Stimulated activated CD4-positive, alpha-beta T cell treated with anti-CD3 and anti-CD28 coated beads, Interleukin-1b, Interleukin-23, amount 100 ng/mL, for 48 hours (primary cell): Measurements from ENCODE around the gene MANEAL.
"Not testable (repeated sequence)": the region's sequence is repeated elsewhere in the genome, so short reads cannot be mapped to it uniquely, and the experiment has no call there.

Source experiments
- DNase-seq: peaks from one replicate; pipeline ENCODE4 v3.0.0-alpha.2; 2020

Gene MANEAL, protein sequence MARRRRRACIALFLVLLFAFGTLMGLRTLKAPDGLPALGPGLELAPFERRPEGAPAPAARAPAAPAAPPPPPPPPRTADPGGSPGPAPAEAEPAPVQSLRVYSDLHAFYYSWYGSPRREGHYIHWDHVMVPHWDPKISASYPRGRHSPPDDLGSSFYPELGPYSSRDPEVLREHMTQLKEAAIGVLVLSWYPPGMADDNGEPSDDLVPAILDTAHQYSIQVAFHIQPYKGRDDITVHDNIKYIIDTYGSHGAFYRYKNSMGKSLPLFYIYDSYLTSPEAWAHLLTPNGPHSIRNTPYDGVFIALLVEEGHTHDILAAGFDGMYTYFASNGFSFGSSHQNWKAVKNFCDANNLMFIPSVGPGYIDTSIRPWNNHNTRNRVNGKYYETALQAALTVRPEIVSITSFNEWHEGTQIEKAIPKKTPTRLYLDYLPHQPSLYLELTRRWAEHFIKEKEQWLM

DNA sequence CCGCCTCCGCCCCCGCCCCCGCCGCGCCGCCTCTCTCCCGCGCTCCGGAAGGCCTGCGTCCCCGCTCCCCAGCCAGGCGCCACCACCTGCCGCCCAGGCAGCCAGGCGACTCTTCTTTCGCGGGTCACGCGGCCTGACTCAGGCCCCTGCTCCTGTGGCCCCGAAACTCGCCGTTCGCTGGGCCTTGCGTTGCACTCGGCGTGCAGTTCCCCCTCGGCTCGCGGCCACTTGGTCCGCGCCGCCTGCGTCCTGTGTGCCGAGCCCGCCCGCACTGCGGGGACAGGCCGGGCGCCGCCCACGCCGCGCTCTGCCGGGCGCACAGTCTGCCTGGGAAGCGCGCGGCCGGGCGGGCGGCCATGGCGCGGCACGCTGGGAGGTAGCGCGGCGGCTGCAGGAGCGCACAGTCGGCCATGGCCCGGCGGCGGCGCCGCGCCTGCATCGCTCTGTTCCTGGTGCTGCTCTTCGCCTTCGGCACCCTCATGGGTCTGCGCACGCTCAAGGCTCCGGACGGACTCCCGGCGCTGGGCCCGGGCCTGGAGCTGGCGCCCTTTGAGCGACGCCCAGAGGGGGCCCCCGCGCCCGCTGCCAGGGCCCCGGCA is at the start of gene MANEAL:
Gene MANEAL, plus strand, starts transcription at position 75 of the 599 bp plus-strand sequence. Its CDS starts 336 bp downstream, at position 411.
- peak; percentile 18 for DNase-seq

DNA sequence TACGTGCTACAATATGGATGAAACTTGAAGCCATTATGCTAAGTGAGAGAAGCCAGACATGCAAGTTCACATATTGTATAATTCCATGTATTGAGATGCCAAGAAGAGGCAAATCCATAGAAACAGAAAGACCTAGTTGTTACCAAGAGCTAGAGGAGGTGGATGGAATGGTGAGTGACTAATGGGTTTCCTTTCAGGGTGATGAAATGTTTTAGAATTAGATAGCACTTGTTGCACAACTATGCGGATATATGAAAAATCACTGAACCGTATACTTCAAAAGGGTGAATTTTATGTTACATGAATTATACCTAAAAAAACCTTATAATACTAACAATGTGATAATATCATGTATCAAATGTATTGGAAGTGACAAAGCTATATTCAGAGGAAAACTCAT is 46.8 kb upstream of the MANEAL start:
- DNase-seq: no peak

DNA sequence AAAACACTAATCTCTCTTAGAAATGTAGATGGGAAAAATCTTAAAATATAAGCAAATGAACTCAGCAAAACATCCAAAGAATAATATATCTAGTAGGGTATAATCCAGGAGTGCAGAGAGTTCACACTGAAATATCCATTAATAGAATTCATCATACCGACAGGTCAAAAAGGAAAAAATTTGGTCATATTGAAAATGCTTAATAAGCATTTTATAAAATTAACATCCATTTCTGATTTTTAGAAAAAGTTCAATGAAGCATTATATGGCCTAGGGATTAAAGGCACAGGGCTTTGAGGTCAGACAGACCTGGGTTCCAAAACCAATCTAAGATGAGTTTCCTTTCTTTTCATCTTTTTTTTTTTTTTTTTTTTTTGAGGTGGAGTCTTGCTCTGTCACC is 45.1 kb upstream of the MANEAL start:
- DNase-seq: no peak

DNA sequence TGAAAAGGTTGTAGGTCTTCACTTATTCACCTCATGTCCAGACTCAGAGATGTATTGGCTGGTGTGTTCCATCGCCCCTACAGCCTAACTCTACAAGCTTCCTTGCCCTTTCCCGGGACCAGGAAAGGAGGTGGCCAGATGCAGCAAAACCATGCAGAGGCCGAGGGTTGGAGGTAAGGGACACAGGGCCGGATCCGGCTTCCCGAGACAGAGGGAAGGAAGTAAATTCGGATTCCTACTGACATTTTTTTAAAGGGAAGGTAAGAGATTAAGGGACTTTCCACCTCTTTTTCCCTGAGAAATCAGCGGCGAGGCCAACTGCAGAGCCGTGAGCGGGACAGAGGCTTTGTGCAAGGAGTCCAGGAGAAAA is 41.4 kb upstream of the MANEAL start:
- no peak for DNase-seq

DNA sequence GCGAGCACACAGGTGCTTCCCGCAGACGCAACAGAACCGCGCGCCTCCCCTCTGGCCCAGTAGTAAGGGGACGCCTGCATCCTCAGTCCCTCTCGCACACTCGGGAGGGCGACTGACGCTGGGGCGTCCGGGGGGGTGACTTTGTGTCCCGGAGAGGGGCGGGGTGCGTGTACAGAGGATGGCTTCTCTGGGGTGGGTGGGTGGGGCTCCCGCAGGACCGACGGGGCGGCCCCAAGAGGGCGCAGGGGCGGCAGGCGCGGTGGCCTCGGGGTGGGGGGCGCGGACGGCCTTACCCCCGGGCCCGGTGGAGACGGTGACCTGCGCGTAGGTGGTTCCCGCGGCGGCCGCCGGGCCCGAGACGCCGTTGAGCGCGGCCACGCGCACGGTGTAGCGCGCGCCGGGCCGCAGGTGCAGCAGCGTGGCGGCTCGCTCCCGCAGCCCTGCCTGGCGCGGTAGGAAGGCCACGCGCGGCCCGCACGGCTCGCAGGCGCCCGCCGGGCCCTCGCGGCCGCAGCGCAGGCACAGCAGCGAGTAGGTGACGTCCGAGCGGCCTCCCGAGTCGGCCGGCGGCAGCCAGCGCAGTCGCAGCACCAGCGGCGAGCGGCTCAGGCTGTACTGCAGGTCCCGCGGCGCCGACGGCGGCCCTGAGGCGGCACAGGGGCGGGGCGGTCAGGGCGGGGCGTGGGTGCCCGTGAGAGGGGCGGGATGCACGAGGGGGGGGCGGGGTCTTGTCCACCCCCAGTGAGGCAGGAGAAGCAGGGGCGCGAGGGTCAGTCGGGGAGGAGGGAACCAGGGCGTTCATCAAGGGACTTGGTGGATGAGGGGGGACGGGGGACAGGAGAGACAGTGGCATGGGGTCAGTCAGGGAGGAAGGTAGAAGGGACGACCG is 40.8 kb upstream of the MANEAL start:
- DNase-seq: peak; percentile 33

DNA sequence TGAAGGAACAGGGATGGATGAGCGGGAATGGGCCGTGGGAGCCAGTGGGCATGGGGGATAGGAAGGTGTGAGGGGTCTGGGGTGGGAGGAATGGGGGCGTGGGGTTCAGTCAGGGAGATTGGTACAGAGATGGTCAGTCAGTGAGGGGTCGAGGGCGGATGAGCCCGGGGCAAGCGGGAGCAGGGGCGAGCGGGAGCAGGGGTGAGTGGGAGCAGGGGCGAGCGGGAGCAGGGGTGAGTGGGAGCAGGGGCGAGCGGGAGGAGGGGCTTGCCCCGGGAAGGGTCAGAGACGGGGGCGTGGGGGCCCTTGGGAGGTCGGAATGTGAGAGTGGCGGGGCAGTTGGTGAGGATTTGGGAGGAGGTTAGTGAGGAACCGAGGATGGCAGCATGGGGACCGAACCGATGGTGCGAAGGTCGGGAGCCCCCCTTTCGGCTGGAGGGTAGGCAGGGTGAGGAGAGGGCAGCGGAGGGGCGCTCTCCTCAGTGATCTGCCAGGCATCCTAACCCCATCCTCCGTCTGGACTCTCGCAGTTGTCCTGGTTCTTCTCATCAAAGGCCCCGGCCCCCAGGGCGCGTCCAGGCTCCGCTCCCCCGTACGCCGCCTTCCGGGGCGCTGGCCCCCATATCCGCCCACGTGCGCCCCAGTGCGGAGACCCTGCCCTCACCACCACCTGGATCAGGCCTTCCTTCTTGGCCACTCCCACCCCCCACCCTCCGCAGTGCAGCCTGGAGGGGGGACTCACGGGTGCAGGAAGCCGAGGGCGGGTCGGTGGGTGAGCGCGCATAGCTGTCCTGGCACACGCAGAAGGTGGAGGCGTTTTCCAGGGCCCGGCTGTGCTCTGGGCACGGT is 40.0 kb upstream of the MANEAL start:
- DNase-seq: no peak

DNA sequence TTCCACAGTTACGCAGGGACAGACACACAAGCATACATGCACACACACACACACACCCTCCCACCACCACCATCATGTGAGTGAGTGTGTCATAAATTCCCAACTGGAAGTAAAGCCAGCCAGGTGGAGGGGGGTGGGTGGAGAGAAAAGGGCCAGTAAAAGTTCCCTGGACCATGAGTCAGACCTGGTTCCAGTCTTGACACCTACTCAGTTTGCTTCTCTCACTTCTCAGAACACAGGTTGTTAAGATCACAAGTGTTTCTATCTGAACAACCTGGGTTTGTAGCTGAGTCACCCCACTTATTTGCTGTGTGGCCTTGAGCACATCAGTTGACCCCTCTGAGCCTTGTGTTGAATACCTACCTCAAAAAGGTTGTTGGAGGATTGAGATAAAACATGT is 38.4 kb upstream of the MANEAL start:
- DNase-seq: peak; percentile 50

DNA sequence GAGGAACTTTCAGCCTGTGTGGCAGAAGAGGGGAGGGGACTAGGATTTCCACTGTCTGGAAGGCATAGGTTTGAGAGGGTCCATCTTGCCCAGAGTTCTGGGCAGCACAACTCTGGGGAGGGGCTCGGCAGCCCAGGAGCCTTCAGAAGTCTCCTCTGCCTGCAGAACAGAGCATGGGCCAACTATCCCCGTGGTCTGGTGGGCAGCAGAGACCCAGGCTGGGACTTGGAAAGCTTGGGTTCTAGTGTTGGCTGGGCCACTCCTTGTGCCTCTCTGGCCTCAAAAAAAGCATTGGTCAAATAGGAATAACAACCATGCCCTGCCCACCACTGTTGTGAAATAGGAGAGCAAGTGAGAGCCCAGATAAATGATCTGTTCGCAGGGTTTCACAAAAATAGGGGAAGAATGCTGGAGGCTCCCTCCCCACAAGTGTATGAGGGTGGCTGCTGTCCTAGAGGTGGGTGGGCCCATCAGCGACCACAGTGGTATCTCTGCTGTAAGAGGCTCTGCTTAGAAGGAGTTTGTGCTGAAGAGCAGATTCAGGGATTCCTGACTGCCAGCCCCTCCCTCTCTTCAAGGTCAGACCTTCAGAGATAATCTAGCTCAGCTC is 37.6 kb upstream of the MANEAL start:
- DNase-seq: no peak

DNA sequence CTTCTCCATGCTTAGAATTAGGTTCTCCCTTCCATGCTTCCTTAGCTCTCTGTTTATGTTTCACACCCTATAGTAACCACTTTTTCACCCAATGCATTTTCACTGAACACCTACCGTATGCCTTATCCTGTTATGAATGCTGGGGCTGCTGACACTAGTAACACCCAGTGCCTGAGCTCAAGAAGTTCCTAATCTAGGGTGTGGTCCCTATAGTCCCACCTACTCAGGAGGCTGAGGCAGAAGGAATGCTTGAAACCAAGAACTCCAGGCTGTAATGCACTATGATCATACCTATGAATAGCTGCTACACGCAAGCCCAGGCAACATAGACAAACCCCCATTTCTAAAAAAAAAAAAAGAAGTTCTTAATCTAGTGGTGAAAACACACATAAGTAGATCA is 34.2 kb upstream of the MANEAL start:
- DNase-seq: no peak

DNA sequence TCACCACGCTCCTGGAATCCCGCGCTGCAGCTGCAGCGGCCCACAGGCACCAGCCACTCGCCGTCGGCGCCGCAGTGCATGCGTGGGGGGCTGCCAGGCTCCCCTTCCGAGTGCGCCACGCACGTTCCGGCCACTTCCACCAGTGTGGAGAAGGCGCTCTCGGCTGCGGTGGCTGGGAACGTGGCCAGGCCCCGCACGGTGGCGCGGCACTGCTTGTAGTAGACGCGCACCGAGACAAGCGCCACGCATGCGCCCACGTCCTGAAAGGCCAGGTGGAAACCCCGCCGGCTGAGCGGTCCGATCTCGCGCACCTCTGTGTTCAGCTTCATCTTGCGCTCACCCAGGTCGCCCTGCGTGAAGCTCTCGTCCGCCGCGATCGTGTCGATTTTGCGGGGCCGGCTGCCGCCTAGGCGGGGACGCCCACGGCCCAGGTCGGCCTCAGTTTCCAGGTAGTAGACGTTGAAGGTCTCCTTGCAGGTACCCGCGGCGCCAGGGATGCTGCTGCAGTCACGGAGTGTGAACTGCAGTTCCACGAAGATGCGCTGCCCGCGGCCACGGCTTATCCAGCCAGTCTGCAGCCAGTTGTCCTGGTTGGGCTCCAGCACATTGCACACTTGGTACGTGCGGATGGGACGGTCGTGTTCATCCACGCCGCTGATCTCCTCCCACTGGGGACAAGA is 32.1 kb upstream of the MANEAL start:
- no peak for DNase-seq

DNA sequence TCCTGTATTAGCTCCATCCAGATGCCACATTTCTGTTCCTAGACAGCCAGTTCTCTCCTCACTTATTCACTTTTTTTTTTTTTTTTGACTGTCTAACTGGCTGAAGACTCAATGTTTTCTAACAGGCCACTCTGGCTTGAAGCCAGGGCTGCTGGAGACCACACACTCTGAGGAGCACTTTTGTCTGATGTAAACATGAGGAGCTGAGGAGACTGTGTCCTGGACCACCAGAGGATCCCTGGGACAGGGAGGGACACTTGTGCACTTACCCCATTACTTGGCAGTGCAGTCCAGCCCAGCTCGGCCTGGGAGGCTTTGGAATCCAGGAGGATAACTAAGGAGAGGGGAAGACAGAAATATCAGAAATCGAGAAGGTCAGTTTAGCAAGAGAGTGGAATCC is 31.1 kb upstream of the MANEAL start:
- no peak for DNase-seq

DNA sequence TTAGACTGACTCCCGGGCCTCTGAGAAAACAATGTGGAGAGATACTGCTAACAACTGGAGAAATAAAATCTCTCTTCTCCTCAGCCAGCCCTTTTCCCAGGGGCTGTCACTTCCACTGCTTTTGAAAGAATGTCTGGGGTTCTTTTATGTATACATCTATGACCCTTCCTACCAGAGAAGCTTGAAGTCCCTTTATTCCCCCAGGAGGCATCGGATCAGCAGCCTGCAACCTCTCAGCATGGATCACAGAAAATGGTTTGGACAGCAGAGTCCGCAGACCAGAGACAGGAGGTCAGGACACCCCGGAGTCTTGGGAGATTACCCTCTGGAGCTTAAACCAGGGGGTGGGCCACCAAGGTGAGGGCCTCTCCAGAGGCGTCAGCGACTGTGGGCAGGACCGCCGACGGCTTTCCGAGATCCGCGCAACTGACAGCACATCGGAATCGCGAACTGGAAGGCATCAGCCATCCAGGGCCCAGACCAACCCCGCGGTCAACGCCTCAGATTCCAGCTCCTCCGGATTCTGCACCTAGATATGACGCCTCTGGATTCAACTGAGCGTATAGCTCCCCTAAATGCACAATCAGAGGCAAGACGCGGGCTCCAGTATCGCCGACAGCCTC is 29.7 kb upstream of the MANEAL start:
- no peak for DNase-seq

DNA sequence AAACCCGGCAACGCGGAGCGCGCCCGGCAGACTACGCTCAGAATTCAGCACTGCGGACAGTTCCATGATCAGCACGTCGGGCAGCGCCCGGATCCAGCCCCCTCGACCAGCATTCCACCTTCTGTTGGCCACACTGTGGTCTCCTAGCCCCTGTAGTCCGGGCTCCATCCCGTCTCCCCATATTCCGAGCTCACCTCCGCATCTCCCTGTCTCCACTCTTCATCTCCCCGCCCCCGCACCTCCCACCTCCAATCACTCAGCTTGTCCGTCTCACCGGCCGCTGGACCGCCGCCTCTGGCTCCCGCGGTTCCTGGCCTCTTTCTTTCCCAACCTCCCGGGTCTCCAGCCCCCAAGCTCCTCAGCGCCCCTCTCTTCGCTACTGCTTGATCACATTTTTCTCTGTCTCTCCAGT is 29.2 kb upstream of the MANEAL start:
- peak; percentile 57 for DNase-seq

DNA sequence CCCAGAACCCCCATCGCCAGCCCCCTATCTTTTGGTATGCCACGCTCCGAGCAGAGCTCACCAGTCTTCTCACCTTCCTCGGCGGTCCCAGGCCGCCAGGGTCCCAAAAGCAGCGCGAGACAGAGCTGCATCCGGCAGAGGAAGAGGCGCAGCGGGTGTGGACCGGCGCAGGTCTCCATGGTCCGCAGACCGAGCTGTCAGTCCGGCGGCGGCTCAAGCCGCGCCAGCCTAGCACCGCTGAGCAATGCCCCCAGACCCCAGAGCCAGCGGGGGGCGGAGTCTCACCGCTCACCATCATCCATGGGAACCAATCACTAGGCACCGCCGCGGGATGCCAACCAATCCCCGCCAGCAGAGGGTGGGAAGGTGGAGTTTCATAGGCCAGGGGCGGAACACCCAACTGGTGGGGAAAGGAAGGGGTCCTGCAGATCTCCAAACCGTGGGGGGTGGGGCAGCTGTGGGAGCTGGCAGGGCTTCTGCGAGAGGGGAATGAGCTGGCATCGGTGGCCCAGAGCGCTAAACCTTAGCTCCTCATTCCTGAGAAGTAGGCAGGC is 28.7 kb upstream of the MANEAL start, which contains the start of gene EPHA10:
Gene EPHA10, minus strand, starts transcription at position 233 of the 554 bp plus-strand sequence. Its CDS starts 54 bp downstream, at position 179.
- DNase-seq: no peak

DNA sequence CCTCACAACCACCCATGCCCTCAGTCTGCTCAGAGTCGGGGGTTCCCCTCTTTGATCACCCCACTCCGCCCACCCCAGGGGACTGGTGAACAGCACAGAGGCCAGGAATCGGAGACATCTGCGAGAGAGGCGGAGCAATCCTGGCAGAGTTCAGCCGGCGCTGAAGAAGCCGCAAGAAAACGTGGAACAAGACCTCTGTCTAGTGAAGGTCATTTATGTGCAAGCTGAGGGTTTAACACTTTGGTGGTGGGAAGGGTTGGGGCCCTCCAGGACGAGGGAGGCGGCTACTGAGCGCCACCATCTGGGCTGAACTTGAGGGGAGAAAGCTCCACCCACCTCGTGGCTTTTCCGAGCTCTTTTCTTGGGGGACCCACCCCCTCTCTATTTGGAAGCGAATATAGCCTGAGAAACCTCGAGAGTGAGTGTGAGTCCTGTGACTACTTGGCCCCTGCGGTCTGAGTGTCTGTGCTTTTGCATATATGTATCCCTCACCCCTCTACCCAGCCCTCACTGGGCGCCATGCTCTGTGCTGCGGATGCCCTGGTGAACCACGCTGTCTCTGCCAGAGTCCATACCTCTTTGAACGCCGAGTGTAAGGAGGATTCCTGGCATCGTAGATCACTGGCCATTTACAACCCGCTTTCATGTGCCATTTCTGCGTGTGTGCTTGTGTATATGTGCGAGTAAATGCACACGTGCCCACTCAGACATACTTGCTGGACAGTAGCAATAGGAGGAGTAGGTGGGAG is 27.6 kb upstream of the MANEAL start:
- DNase-seq: peak; percentile 48

DNA sequence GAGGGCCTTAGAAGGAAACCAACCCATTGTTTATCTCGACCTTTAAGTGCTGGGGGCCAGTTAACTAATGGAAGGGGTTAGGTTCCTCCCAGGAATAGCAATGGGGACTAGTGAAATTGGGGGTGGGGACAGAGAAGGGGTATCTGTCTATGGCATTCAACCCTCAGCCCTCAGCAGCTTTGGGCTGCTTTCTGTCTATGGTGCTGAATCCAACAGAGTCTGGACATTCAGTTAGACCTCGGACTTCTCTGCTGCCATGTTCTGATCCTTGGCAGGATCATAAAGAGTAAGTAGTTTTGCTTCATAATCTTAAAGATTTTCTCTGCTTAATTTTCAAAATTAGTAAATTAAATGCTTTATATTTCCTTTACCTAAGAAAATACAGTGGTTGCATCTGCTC is 26.2 kb upstream of the MANEAL start:
- no peak for DNase-seq

DNA sequence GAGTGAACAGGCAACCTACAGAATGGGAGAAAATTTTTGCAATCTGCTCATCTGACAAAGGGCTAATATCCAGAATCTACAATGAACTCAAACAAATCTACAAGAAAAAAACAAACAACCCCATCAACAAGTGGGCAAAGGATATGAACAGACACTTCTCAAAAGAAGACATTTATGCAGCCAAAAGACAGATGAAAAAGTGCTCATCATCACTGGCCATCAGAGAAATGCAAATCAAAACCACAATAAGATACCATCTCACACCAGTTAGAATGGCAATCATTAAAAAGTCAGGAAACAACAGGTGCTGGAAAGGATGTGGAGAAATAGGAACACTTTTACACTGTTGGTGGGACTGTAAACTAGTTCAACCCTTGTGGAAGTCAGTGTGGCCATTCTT is 22.2 kb upstream of the MANEAL start:
- not testable (repeated sequence) for DNase-seq

DNA sequence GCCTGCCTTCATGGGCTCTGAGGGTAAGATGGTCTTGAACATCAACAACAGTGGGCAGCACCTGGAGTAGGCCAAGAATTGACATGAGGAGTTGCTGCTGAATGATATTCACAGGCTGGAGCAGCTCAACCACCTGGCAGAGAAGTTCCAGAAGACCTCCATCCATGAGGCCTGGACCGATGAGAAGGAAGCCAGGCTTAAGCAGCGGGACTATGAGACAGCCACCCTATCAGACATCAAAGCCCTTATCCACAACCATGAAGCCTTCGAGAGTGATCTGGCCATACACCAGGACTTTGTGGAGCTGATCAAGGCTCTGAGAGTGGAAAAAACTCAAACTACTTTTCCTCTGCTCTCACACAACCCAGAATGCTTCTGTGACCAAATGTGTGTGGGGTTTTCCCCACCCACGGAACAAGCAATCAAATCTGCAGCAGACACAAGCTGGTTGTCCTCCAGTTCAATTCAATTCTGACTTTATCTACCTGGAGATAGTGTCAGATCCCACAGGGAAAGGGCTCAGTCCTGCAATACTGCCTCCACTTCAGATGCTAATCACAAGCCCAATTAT is 16.6 kb upstream of the MANEAL start:
- DNase-seq: no peak

DNA sequence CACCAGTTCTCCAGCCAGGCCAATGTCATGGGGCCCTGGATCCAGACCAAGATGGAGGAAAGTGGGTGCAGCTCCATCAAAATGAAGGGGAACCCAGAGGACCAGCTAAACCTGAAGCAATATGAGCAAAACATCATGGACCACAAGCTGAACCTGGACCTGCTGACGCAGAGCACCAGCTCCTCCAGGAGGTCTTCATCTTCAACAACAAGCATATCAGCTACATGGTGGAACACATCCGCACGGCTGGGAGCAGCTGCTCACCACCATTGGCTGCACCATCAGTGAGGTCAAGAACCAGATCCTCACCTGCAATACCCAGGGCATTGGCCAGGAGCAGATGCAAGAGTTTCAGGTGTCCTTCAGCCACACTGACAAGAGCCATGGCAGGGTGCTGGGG is 15.0 kb upstream of the MANEAL start:
- DNase-seq: no peak
